ENCODE measurements around the gene USP43.

USP43 gene

DNA sequence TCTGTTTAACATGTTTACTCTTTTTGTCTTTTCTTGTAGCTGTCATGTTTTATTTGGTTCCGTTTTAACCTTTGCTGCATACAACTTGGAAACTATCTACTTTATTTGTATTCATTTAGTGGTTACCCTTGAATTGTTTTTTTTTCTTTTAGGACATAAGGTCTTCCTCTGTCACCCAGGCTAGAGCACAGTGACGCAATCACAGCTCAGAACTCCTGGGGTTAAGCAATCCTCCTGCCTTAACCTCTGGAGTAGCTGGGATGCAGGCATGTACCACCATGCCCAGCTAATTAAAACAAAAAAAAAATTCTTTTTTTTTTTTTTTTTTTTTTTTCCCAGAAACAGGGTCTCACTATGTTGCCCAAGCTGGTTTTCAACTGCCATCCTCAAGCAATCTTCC, 29.8 kb upstream of the USP43 start:
- Histone ChIP-seq H3K9me3 (ENCODE audit: control insufficient read depth, insufficient read depth, low read depth, low read length) (no peaks in the 10 kb centered on the region), H3K4me3 (ENCODE audit: low read depth, low read length) (no peak overlapping the region), H3K27ac (ENCODE audit: extremely low read depth, low read depth, low read length) (no peak overlapping the region), H3K36me3 (ENCODE audit: control insufficient read depth in 2 of 2, insufficient read depth in 1 of 2, low read length in 2 of 2) (no peaks in the 10 kb centered on the region), H3K4me1 (ENCODE audit: control insufficient read depth, insufficient read depth, low read length) (no peaks in the 10 kb centered on the region)
- TF ChIP-seq SETDB1 (IDR thresholded peaks at IDR 0.05; ENCODE audit: insufficient read length, low read length), result peak; percentile 14
- TF ChIP-seq, protein P1, sequence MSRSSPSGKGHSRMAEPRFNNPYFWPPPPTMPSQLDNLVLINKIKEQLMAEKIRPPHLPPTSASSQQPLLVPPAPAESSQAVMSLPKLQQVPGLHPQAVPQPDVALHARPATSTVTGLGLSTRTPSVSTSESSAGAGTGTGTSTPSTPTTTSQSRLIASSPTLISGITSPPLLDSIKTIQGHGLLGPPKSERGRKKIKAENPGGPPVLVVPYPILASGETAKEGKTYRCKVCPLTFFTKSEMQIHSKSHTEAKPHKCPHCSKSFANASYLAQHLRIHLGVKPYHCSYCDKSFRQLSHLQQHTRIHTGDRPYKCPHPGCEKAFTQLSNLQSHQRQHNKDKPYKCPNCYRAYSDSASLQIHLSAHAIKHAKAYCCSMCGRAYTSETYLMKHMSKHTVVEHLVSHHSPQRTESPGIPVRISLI (tag by site-specific recombination; IDR thresholded peaks at IDR 0.05), result 0 out of 2 replicates have a peak, but pooled peaks have one; percentile 14
- TF ChIP-seq HOXD13 (CRISPR knock-in tag; IDR thresholded peaks at IDR 0.05; ENCODE audit: borderline replicate concordance), result no peak
- CTCF ChIA-PET, result interaction anchor here (0.6 to 0.8 kb wide), 4 partner anchors 14 to 247 kb away, joined by 3 to 4 read pairs (median 3); no protein-coding TSS in a partner anchor
- POLR2A ChIA-PET, result interaction anchor here (0.6 kb wide), 1 partner anchor 56 kb away, joined by 4 read pairs; no protein-coding TSS in a partner anchor

DNA sequence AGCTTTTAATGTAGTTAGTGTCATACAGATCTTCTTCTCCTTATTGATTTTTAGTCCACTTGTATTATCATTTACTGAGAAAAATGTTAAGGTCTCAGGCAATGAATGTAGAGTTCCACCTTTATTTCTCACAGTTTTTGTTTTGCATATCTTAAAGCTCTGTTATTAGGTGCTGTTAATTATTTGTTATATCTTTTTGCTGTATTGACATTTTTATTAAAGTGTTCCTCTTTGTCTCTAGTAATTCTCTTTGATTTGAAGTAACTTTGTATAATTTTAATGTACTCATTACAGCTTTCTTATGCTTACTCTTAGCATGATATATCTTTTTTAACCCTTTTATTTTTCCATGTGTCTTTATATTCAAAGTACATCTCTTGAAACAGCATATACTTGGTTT, 22.4 kb upstream of the USP43 start:
- TF ChIP-seq GLIS1 (tag by site-specific recombination; IDR thresholded peaks at IDR 0.05), result no peak
- no peaks in the 10 kb centered on the region for H3K36me3 ChIP-seq (ENCODE audit: control insufficient read depth in 2 of 2, insufficient read depth in 1 of 2, low read length in 2 of 2)
- POLR2A ChIA-PET, result no interaction called here

DNA sequence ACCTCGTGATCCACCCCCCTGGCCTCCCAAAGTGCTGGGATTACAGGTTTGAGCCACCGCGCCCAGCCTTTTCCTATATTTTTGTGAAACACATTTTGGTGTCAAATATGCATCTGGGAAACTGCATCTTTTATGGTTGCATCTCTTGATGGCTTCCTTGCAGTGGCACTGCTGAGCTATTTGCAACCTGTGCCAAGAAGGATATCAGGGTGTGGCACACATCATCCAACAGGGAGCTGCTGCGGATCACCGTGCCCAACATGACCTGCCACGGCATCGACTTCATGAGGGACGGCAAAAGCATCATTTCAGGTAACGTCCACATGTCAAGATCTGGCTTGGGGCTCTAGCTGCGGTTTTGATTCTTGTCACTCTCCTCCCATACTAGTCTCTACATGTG, 16.8 kb upstream of the USP43 start:
- Histone ChIP-seq H3K4me3 (ENCODE audit: low read depth, low read length) (no peak overlapping the region), H3K4me1 (ENCODE audit: control insufficient read depth, insufficient read depth, low read length) (no peaks in the 10 kb centered on the region), H3K9me3 (ENCODE audit: control insufficient read depth, insufficient read depth, low read depth, low read length) (peaks cover 3% of the 10 kb centered on the region), H3K27ac (ENCODE audit: extremely low read depth, low read depth, low read length) (no peak overlapping the region), H3K36me3 (ENCODE audit: control insufficient read depth in 2 of 2, insufficient read depth in 1 of 2, low read length in 2 of 2) (no peaks in the 10 kb centered on the region)
- POLR2A ChIA-PET, result no interaction called here
- TF ChIP-seq ZNF169 (tag by site-specific recombination; IDR thresholded peaks at IDR 0.05) (no peak), ZNF266 (tag by site-specific recombination; IDR thresholded peaks at IDR 0.05; ENCODE audit: low read depth) (no peak), ZNF623 (tag by site-specific recombination; IDR thresholded peaks at IDR 0.05) (no peak), ZBTB8A (tag by site-specific recombination; IDR thresholded peaks at IDR 0.05) (no peak), ZNF19 (tag by site-specific recombination; IDR thresholded peaks at IDR 0.05; ENCODE audit: low read depth) (no peak), ZNF24 (tag by site-specific recombination; IDR thresholded peaks at IDR 0.05) (no peak), SP7 (tag by site-specific recombination; IDR thresholded peaks at IDR 0.05) (no peak), ZFP37 (tag by site-specific recombination; IDR thresholded peaks at IDR 0.05) (no peak), ZNF239 (tag by site-specific recombination; IDR thresholded peaks at IDR 0.05) (no peak), RBAK (tag by site-specific recombination; IDR thresholded peaks at IDR 0.05) (no peak)
- TF ChIP-seq, protein P2, sequence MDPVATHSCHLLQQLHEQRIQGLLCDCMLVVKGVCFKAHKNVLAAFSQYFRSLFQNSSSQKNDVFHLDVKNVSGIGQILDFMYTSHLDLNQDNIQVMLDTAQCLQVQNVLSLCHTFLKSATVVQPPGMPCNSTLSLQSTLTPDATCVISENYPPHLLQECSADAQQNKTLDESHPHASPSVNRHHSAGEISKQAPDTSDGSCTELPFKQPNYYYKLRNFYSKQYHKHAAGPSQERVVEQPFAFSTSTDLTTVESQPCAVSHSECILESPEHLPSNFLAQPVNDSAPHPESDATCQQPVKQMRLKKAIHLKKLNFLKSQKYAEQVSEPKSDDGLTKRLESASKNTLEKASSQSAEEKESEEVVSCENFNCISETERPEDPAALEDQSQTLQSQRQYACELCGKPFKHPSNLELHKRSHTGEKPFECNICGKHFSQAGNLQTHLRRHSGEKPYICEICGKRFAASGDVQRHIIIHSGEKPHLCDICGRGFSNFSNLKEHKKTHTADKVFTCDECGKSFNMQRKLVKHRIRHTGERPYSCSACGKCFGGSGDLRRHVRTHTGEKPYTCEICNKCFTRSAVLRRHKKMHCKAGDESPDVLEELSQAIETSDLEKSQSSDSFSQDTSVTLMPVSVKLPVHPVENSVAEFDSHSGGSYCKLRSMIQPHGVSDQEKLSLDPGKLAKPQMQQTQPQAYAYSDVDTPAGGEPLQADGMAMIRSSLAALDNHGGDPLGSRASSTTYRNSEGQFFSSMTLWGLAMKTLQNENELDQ (tag by site-specific recombination; IDR thresholded peaks at IDR 0.05; ENCODE audit: low read depth), result no peak
- CTCF ChIA-PET, result interaction anchor here (1.4 kb wide), 1 partner anchor 20 kb away, joined by 4 read pairs; no protein-coding TSS in a partner anchor

More for the DNA sequence above, 22.4 kb upstream of the USP43 start:
- Histone ChIP-seq H3K27ac (ENCODE audit: extremely low read depth, low read depth, low read length) (no peak overlapping the region), H3K9me3 (ENCODE audit: control insufficient read depth, insufficient read depth, low read depth, low read length) (peaks cover 3% of the 10 kb centered on the region), H3K4me3 (ENCODE audit: low read depth, low read length) (no peak overlapping the region), H3K4me1 (ENCODE audit: control insufficient read depth, insufficient read depth, low read length) (no peaks in the 10 kb centered on the region)
- CTCF ChIA-PET, result interaction anchor here (0.7 kb wide), 1 partner anchor 106 kb away, joined by 3 read pairs; no protein-coding TSS in a partner anchor

DNA sequence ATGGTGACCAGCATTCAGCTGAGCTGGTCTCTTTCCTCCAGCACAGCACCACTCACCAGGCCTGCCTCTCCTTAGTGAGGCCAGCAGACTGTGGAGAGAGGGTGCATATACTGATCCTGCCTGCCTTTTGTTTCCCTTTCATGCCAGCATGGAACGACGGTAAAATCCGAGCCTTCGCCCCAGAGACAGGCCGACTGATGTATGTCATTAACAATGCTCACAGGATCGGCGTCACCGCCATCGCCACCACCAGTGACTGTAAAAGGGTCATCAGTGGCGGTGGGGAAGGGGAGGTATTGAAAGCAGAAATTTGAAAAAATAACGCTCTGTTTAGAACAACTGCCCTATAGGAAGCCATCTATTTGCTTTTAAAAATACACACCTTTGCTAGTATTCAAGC, 12.6 kb upstream of the USP43 start:
- no peak overlapping the region for H3K27ac ChIP-seq (ENCODE audit: extremely low read depth, low read depth, low read length)
- no peak for TF ChIP-seq ZNF2 (tag by site-specific recombination; IDR thresholded peaks at IDR 0.05)
- no peak for TF ChIP-seq ZNF658 (tag by site-specific recombination; IDR thresholded peaks at IDR 0.05)
- TF ChIP-seq, protein P3, sequence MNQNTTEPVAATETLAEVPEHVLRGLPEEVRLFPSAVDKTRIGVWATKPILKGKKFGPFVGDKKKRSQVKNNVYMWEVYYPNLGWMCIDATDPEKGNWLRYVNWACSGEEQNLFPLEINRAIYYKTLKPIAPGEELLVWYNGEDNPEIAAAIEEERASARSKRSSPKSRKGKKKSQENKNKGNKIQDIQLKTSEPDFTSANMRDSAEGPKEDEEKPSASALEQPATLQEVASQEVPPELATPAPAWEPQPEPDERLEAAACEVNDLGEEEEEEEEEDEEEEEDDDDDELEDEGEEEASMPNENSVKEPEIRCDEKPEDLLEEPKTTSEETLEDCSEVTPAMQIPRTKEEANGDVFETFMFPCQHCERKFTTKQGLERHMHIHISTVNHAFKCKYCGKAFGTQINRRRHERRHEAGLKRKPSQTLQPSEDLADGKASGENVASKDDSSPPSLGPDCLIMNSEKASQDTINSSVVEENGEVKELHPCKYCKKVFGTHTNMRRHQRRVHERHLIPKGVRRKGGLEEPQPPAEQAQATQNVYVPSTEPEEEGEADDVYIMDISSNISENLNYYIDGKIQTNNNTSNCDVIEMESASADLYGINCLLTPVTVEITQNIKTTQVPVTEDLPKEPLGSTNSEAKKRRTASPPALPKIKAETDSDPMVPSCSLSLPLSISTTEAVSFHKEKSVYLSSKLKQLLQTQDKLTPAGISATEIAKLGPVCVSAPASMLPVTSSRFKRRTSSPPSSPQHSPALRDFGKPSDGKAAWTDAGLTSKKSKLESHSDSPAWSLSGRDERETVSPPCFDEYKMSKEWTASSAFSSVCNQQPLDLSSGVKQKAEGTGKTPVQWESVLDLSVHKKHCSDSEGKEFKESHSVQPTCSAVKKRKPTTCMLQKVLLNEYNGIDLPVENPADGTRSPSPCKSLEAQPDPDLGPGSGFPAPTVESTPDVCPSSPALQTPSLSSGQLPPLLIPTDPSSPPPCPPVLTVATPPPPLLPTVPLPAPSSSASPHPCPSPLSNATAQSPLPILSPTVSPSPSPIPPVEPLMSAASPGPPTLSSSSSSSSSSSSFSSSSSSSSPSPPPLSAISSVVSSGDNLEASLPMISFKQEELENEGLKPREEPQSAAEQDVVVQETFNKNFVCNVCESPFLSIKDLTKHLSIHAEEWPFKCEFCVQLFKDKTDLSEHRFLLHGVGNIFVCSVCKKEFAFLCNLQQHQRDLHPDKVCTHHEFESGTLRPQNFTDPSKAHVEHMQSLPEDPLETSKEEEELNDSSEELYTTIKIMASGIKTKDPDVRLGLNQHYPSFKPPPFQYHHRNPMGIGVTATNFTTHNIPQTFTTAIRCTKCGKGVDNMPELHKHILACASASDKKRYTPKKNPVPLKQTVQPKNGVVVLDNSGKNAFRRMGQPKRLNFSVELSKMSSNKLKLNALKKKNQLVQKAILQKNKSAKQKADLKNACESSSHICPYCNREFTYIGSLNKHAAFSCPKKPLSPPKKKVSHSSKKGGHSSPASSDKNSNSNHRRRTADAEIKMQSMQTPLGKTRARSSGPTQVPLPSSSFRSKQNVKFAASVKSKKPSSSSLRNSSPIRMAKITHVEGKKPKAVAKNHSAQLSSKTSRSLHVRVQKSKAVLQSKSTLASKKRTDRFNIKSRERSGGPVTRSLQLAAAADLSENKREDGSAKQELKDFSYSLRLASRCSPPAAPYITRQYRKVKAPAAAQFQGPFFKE (tag by site-specific recombination; IDR thresholded peaks at IDR 0.05; ENCODE audit: borderline replicate concordance), result no peak
- no peak for TF ChIP-seq BCL11B (tag by site-specific recombination; IDR thresholded peaks at IDR 0.05; ENCODE audit: low read depth)
- TF ChIP-seq ZSCAN16 (tag by site-specific recombination; IDR thresholded peaks at IDR 0.05), result no peak

More for the DNA sequence above, 12.6 kb upstream of the USP43 start:
- Histone ChIP-seq H3K4me1 (ENCODE audit: control insufficient read depth, insufficient read depth, low read length) (no peaks in the 10 kb centered on the region), H3K4me3 (ENCODE audit: low read depth, low read length) (no peak overlapping the region), H3K36me3 (ENCODE audit: control insufficient read depth in 2 of 2, insufficient read depth in 1 of 2, low read length in 2 of 2) (no peaks in the 10 kb centered on the region), H3K9me3 (ENCODE audit: control insufficient read depth, insufficient read depth, low read depth, low read length) (no peaks in the 10 kb centered on the region)
- CTCF ChIA-PET, result no interaction called here
- POLR2A ChIA-PET, result no interaction called here

Data from HEK293 (cell line).